ENCODE results near the gene LKAAEAR1. TPM values are rescaled to one million over a fixed set of nuclear protein-coding genes. Genes with fewer than 3 reads are reported as not detected.
A peak's percentile ranks its signal among the peaks of the same experiment; 100 is the strongest.

Gene LKAAEAR1
- polyA plus RNA-seq, 1 experiment: not detected

- ChIA-PET POLR2A (no interaction called here), CTCF (interaction anchor here (0.9 to 1.0 kb wide), 2 partner anchors 12 to 33 kb away, joined by 3 to 4 read pairs; no protein-coding TSS in a partner anchor)
- Histone ChIP-seq H3K27me3 (ENCODE audit: control insufficient read depth, insufficient read depth, low read length) (no peaks in the 10 kb centered on the region), H3K4me3 (ENCODE audit: low read depth, low read length) (no peak overlapping the region), H3K9me3 (ENCODE audit: control insufficient read depth, insufficient read depth, low read length) (no peaks in the 10 kb centered on the region; the same call in 1 of the 2 replicates), H3K27ac (ENCODE audit: low read depth, low read length) (no peak overlapping the region)
- TF ChIP-seq, protein P1, sequence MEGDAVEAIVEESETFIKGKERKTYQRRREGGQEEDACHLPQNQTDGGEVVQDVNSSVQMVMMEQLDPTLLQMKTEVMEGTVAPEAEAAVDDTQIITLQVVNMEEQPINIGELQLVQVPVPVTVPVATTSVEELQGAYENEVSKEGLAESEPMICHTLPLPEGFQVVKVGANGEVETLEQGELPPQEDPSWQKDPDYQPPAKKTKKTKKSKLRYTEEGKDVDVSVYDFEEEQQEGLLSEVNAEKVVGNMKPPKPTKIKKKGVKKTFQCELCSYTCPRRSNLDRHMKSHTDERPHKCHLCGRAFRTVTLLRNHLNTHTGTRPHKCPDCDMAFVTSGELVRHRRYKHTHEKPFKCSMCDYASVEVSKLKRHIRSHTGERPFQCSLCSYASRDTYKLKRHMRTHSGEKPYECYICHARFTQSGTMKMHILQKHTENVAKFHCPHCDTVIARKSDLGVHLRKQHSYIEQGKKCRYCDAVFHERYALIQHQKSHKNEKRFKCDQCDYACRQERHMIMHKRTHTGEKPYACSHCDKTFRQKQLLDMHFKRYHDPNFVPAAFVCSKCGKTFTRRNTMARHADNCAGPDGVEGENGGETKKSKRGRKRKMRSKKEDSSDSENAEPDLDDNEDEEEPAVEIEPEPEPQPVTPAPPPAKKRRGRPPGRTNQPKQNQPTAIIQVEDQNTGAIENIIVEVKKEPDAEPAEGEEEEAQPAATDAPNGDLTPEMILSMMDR (IDR thresholded peaks at IDR 0.05; ENCODE audit: low read depth, low read length): no peak
- no peak for DNase-seq (ENCODE audit: low read depth, low spot score)
Measured at GRCh38 chr20:64071341-64072332, 12.6 kb downstream of the LKAAEAR1 start.

GRCh38 chr20:64070244-64070993 is 13.8 kb downstream of the LKAAEAR1 start:
- Histone ChIP-seq H3K4me3 (ENCODE audit: low read depth, low read length) (no peak overlapping the region), H3K27me3 (ENCODE audit: control insufficient read depth, insufficient read depth, low read length) (no peaks in the 10 kb centered on the region), H3K27ac (ENCODE audit: low read depth, low read length) (no peak overlapping the region), H3K9me3 (ENCODE audit: control insufficient read depth, insufficient read depth, low read length) (no peaks in the 10 kb centered on the region; the same call in 1 of the 2 replicates)
- DNase-seq (ENCODE audit: low read depth, low spot score): no peak
- CTCF ChIA-PET: interaction anchor here (0.7 kb wide), 1 partner anchor 8 kb away, joined by 4 read pairs; no protein-coding TSS in a partner anchor
- POLR2A ChIA-PET: no interaction called here
- TF ChIP-seq, protein P1 (IDR thresholded peaks at IDR 0.05; ENCODE audit: low read depth, low read length): no peak

DNA sequence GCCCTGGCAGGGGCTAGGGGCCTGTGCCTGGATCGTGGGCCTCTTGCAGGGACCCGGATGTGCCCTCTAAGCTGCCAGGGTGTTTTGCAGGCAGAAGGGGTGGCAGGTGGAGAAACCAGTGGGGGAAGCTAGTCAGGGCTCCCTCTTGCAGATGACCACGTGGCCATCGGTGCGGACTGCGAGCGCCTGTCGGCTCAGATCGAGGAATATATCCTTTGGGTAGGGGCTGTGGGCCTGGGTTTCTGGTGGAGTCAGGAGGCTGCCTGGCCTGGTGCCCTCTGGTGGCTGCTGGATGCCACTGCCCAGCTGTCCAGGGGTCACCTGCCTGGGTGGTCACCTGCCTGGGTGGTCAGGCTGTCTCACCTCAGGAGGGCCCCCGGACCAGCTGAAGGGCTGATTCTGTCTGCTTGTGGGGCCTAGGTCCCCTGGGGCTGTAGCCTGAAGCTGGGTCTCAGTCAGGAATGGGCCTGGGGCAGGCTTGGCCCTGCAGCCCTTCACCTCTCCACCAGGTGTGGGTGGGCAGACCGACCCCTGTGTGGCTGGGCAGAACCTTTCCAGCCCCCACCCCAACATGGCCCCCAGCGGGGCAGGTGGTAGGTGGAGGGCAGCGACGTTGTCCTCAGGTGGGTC is 14.5 kb downstream of the LKAAEAR1 start:
- H3K27ac ChIP-seq (ENCODE audit: low read depth, low read length): no peak overlapping the region
- no peak overlapping the region for H3K4me3 ChIP-seq (ENCODE audit: low read depth, low read length)
- TF ChIP-seq, protein P1 (IDR thresholded peaks at IDR 0.05; ENCODE audit: low read depth, low read length): peak; percentile 72
- no peaks in the 10 kb centered on the region; the same call in 1 of the 2 replicates for H3K9me3 ChIP-seq (ENCODE audit: control insufficient read depth, insufficient read depth, low read length)
- no peak for DNase-seq (ENCODE audit: low read depth, low spot score)
- CTCF ChIA-PET: interaction anchor here (0.7 kb wide), 1 partner anchor 9 kb away, joined by 4 read pairs; no protein-coding TSS in a partner anchor
- POLR2A ChIA-PET: no interaction called here
- no peaks in the 10 kb centered on the region for H3K27me3 ChIP-seq (ENCODE audit: control insufficient read depth, insufficient read depth, low read length)

DNA sequence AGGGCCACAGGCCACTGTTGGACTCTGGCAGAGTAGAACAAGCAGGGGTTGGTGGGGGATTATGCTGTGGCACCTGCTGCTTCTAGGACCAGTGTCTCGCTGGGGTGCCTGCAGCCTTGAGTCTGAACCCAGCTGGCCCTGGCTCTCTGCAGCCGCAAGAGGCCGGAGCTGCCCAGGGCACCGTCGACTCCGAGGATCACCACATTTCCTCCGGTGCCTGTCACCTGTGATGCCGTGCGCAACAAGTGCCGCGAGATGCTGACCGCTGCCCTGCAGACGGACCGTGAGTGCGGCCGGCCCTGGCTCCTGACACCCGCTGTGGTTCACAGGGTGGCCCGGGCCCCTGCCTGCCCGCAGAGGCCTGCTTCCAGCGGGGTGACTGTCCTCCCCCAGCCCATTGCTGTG is 15.0 kb downstream of the LKAAEAR1 start:
- H3K4me3 ChIP-seq (ENCODE audit: low read depth, low read length): no peak overlapping the region
- DNase-seq (ENCODE audit: low read depth, low spot score): no peak
- TF ChIP-seq, protein P1 (IDR thresholded peaks at IDR 0.05; ENCODE audit: low read depth, low read length): no peak
- ChIA-PET POLR2A (no interaction called here), CTCF (no interaction called here)
- no peaks in the 10 kb centered on the region; the same call in 1 of the 2 replicates for H3K9me3 ChIP-seq (ENCODE audit: control insufficient read depth, insufficient read depth, low read length)
- H3K27ac ChIP-seq (ENCODE audit: low read depth, low read length): no peak overlapping the region
- H3K27me3 ChIP-seq (ENCODE audit: control insufficient read depth, insufficient read depth, low read length): no peaks in the 10 kb centered on the region
